HG03025 (cell line): ENCODE results near the gene SERINC5.

ENCODE experiments used
- ATAC-seq: cut with Tn5 transposase; IDR thresholded peaks from one replicate; pipeline ENCODE4 v1.9.1; 2021; ENCODE audit warnings: mild to moderate bottlenecking, moderate library complexity; ENCODE audit not compliant: unreplicated experiment, low FRiP score

The SERINC5 gene

GRCh38 chr5:80072103-80073073 lies 183.5 kb downstream of the SERINC5 start:
- ATAC-seq: no peak

DNA sequence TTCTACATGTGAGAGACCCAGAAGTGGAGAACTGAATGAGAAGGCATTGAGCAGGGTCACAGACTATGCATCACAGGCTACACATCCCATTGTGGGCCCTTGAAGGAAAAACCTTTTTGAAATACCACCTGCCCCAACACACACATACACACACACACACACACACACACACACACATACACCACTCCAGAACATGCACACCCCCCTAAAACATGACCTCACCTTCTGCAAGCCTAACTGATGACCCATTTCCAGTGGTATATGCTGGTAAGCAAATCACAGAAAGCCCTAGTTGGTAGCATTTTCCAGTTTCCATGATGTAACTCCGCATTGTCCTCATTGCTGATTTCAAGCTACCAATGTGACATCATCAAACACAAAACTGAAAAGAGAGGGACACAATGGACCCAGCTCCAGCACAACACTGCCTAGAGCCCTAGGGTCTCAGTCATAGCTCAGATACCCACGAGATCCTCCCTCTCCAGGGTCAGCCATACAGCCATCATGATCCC lies 184.3 kb downstream of the SERINC5 start:
- ATAC-seq: no peak

- ATAC-seq: no peak
Observed at GRCh38 chr5:80070338-80071056, 185.4 kb downstream of the SERINC5 start.

- no peak for ATAC-seq
Observed at GRCh38 chr5:80069918-80070318, 185.9 kb downstream of the SERINC5 start.

- ATAC-seq: no peak
Observed at GRCh38 chr5:80069251-80069800, 186.5 kb downstream of the SERINC5 start.

DNA sequence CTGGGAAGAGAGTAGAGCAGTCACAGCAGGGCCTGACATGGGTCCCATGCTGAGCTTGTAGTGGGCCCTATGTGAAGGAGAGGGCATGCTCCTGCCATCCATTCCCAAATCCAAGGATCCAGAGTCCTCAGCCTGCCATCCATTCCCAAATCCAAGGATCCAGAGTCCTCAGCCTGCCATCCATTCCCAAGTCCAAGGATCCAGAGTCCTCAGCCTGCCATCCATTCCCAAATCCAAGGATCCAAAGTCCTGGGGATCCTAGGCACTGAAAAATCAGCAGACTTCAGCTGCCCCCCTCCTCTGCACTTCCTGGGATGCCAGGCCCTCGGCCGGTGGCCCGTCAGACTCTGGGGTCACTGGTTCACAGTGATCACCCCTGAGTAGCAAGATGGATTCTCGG lies 187.1 kb downstream of the SERINC5 start:
- no peak for ATAC-seq

DNA sequence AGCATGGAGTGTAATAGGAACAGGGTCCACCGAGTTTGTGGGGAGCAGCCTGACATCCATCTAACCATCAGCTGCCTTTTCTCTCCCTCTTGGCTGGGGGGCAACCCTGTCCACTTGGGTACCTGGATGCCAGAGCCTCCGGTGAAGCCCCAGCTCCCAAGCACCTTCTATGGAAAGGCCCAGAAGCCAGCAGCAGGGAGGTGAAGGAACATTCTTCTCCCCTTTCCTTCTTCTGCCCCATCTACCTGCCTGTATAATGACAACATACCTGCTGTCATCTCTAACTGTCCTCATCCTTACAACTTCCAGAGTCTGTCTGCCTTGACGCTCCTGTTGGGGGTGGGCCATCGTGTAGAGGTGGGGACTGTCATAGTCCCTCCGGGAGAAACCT lies 187.6 kb downstream of the SERINC5 start:
- no peak for ATAC-seq

GRCh38 chr5:80067531-80068245 lies 188.2 kb downstream of the SERINC5 start:
- no peak for ATAC-seq

GRCh38 chr5:80067016-80067415 lies 188.8 kb downstream of the SERINC5 start:
- ATAC-seq: no peak

DNA sequence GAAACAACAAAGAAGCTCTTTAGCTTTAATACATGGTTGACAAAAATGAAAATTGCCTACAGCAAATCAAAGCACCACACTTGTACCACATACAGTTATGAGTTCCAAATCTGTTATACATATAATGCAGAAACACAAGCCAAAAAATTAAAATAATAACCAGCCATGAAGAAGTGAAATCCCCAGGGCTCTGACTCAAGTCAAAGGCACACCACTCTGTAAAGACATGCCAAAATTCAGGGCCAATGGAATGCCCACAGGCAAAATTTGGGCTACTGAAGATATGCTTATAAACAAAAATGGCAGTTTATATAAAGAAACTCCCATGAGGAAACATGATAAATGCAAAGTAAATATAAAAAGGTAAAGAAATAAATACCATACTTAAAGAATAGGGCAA lies 191.7 kb downstream of the SERINC5 start:
- no peak for ATAC-seq
